HEK293 (cell line): ENCODE results near the gene SRSF2.

Experiments
- CTCF ChIA-PET: fragments of 350-600 bp; formaldehyde crosslinking; extraction: SDS; loops from one replicate; lab custom pipeline; 2021; ENCODE audit warnings: antibody characterized with exemption; lab: Yijun Ruan, JAX
- POLR2A ChIA-PET: fragments of 300-600 bp; formaldehyde crosslinking; extraction: SDS; loops from one replicate; lab custom pipeline; 2020; ENCODE audit warnings: antibody characterized with exemption, inconsistent platforms; lab: Yijun Ruan, JAX
- H3K27ac ChIP-seq: fragments of 200-500 bp; sonication (Bioruptor generic); 2 replicates; pipeline ENCODE4 v1.5.1; 2014; ENCODE audit warnings: low read depth, low read length, control low read depth, inconsistent platforms; ENCODE audit errors: extremely low read depth
- H3K36me3 ChIP-seq, 2 experiments: fragments of 200-500 bp in 1 of 2; sonication (Bioruptor generic) in 1 of 2; 1 replicate in 1 of 2; 2 replicates in 1 of 2; pipeline ENCODE4 v1.5.1; 2014 to 2017; ENCODE audit warnings: inconsistent platforms in 2 of 2, low read length in 2 of 2; ENCODE audit not compliant: control insufficient read depth in 2 of 2, insufficient read depth in 1 of 2
- H3K4me1 ChIP-seq: fragments of 200-500 bp; sonication (Bioruptor generic); 2 replicates; pipeline ENCODE4 v1.5.1; 2014; ENCODE audit warnings: mild to moderate bottlenecking, low read length, inconsistent platforms; ENCODE audit not compliant: control insufficient read depth, insufficient read depth
- H3K4me3 ChIP-seq: 2 replicates; pipeline ENCODE4 v1.5.1; 2011; ENCODE audit warnings: low read depth, mild to moderate bottlenecking, control low read depth, low read length, moderate library complexity
- H3K9me3 ChIP-seq: fragments of 200-500 bp; sonication (Bioruptor generic); 2 replicates; pipeline ENCODE4 v1.5.1; 2014; ENCODE audit warnings: low read depth, low read length, inconsistent platforms; ENCODE audit not compliant: control insufficient read depth, insufficient read depth
- BCL6B ChIP-seq: fragments of 450-650 bp; formaldehyde crosslinking; IDR thresholded peaks from 2 replicates; pipeline ENCODE4 v1.5.1; 2017; ENCODE audit warnings: missing biosample characterization, missing genetic modification characterization
- GFI1B ChIP-seq: fragments of 450-650 bp; formaldehyde crosslinking; IDR thresholded peaks from 2 replicates; pipeline ENCODE4 v1.5.1; 2016; ENCODE audit warnings: missing biosample characterization, missing genetic modification characterization
- GLI2 ChIP-seq: fragments of 450-650 bp; formaldehyde crosslinking; IDR thresholded peaks from 2 replicates; pipeline ENCODE4; 2017; ENCODE audit warnings: missing biosample characterization, missing genetic modification characterization, low read depth, borderline replicate concordance
- HOXA7 ChIP-seq: sonication (generic); formaldehyde crosslinking; IDR thresholded peaks from 2 replicates; pipeline ENCODE4 v1.8.1; 2022; ENCODE audit warnings: missing genetic modification reagents, borderline replicate concordance
- KLF1 ChIP-seq: fragments of 450-650 bp; formaldehyde crosslinking; IDR thresholded peaks from 2 replicates; pipeline ENCODE4 v1.5.1; 2016; ENCODE audit warnings: missing biosample characterization, missing genetic modification characterization
- SP2 ChIP-seq: fragments of 450-650 bp; formaldehyde crosslinking; IDR thresholded peaks from 2 replicates; pipeline ENCODE4 v1.5.1; 2016; ENCODE audit warnings: missing biosample characterization, missing genetic modification characterization
- WT1 ChIP-seq: fragments of 450-650 bp; formaldehyde crosslinking; IDR thresholded peaks from 2 replicates; pipeline ENCODE4 v1.5.1; 2016; ENCODE audit warnings: missing biosample characterization, missing genetic modification characterization
- ZBTB17 ChIP-seq: fragments of 450-650 bp; formaldehyde crosslinking; IDR thresholded peaks from 2 replicates; pipeline ENCODE4 v1.5.1; 2016; ENCODE audit warnings: missing biosample characterization, missing genetic modification characterization
- ZBTB6 ChIP-seq: fragments of 450-650 bp; formaldehyde crosslinking; IDR thresholded peaks from 2 replicates; pipeline ENCODE4 v1.5.1; 2017; ENCODE audit warnings: missing biosample characterization, missing genetic modification characterization
- ZBTB8A ChIP-seq: fragments of 450-650 bp; formaldehyde crosslinking; IDR thresholded peaks from 2 replicates; pipeline ENCODE4 v1.5.1; 2016; ENCODE audit warnings: missing biosample characterization, missing genetic modification characterization
- ZNF121 ChIP-seq: fragments of 450-650 bp; formaldehyde crosslinking; IDR thresholded peaks from 2 replicates; pipeline ENCODE4 v1.5.1; 2016; ENCODE audit warnings: missing biosample characterization, missing genetic modification characterization
- ZNF140 ChIP-seq: fragments of 450-650 bp; formaldehyde crosslinking; IDR thresholded peaks from 2 replicates; pipeline ENCODE4 v1.5.1; 2016; ENCODE audit warnings: missing biosample characterization, missing genetic modification characterization
- ZNF19 ChIP-seq: fragments of 450-650 bp; formaldehyde crosslinking; IDR thresholded peaks from 2 replicates; pipeline ENCODE4; 2016; ENCODE audit warnings: missing biosample characterization, missing genetic modification characterization, low read depth
- ZNF223 ChIP-seq: fragments of 450-650 bp; formaldehyde crosslinking; IDR thresholded peaks from 2 replicates; pipeline ENCODE4 v1.5.1; 2016; ENCODE audit warnings: missing biosample characterization, missing genetic modification characterization
- ZNF239 ChIP-seq: fragments of 450-650 bp; formaldehyde crosslinking; IDR thresholded peaks from 2 replicates; pipeline ENCODE4 v1.5.1; 2016; ENCODE audit warnings: missing biosample characterization, missing genetic modification characterization
- ZNF24 ChIP-seq: fragments of 450-650 bp; formaldehyde crosslinking; IDR thresholded peaks from 2 replicates; pipeline ENCODE4 v1.5.1; 2016; ENCODE audit warnings: missing biosample characterization, missing genetic modification characterization
- ZNF292 ChIP-seq: fragments of 450-650 bp; formaldehyde crosslinking; IDR thresholded peaks from 2 replicates; pipeline ENCODE4 v1.5.1; 2016; ENCODE audit warnings: low read depth, missing biosample characterization, missing genetic modification characterization, borderline replicate concordance
- ZNF394 ChIP-seq: fragments of 450-650 bp; formaldehyde crosslinking; IDR thresholded peaks from 2 replicates; pipeline ENCODE4 v1.5.1; 2016; ENCODE audit warnings: missing biosample characterization, missing genetic modification characterization, mild to moderate bottlenecking, moderate library complexity, borderline replicate concordance
- ZNF48 ChIP-seq: fragments of 450-650 bp; formaldehyde crosslinking; IDR thresholded peaks from 2 replicates; pipeline ENCODE4 v1.5.1; 2016; ENCODE audit warnings: missing biosample characterization, missing genetic modification characterization
- ZNF560 ChIP-seq: fragments of 450-650 bp; formaldehyde crosslinking; IDR thresholded peaks from 2 replicates; pipeline ENCODE4 v1.5.1; 2017; ENCODE audit warnings: missing biosample characterization, missing genetic modification characterization, borderline replicate concordance
- ZNF571 ChIP-seq: fragments of 450-650 bp; formaldehyde crosslinking; IDR thresholded peaks from 2 replicates; pipeline ENCODE4 v1.5.0; 2017; ENCODE audit warnings: missing biosample characterization, missing genetic modification characterization
- ZNF585B ChIP-seq: fragments of 450-650 bp; formaldehyde crosslinking; IDR thresholded peaks from 2 replicates; pipeline ENCODE4 v1.5.1; 2016; ENCODE audit warnings: missing biosample characterization, missing genetic modification characterization
- ZNF600 ChIP-seq: fragments of 450-650 bp; formaldehyde crosslinking; IDR thresholded peaks from 2 replicates; pipeline ENCODE4 v1.5.1; 2016; ENCODE audit warnings: missing biosample characterization, missing genetic modification characterization
- ZNF677 ChIP-seq: fragments of 450-650 bp; IDR thresholded peaks from 2 replicates; pipeline ENCODE4 v1.5.0; 2018; ENCODE audit warnings: missing biosample characterization, mild to moderate bottlenecking, missing genetic modification characterization, moderate library complexity
- ZNF692 ChIP-seq: fragments of 450-650 bp; formaldehyde crosslinking; IDR thresholded peaks from 2 replicates; pipeline ENCODE4 v1.5.1; 2016; ENCODE audit warnings: missing biosample characterization, missing genetic modification characterization
- ZNF701 ChIP-seq: fragments of 450-650 bp; formaldehyde crosslinking; IDR thresholded peaks from 2 replicates; pipeline ENCODE4 v1.5.1; 2016; ENCODE audit warnings: missing biosample characterization, missing genetic modification characterization
- ZNF704 ChIP-seq: fragments of 450-650 bp; formaldehyde crosslinking; IDR thresholded peaks from 2 replicates; pipeline ENCODE4 v1.5.1; 2016; ENCODE audit warnings: missing biosample characterization, missing genetic modification characterization
- ZNF747 ChIP-seq: fragments of 450-650 bp; formaldehyde crosslinking; IDR thresholded peaks from 2 replicates; pipeline ENCODE4 v1.5.1; 2016; ENCODE audit warnings: missing biosample characterization, missing genetic modification characterization
- ZNF768 ChIP-seq: fragments of 450-650 bp; formaldehyde crosslinking; IDR thresholded peaks from 2 replicates; pipeline ENCODE4 v1.5.1; 2018; ENCODE audit warnings: missing biosample characterization, mild to moderate bottlenecking, missing genetic modification characterization

The SRSF2 gene

GRCh38 chr17:76727745-76728456, 9.2 kb downstream of the SRSF2 start:
- ChIA-PET POLR2A (interaction anchor here (0.5 to 4.6 kb wide), 18 partner anchors 9 to 578 kb away, joined by 3 to 68 read pairs (median 4); partner anchors contain the start of genes MFSD11 and SRSF2), CTCF (interaction anchor here (0.6 to 8.7 kb wide), 10 partner anchors 7 to 526 kb away, joined by 3 to 68 read pairs (median 5); partner anchors contain the start of genes MGAT5B and MXRA7)
- H3K4me3 ChIP-seq = peak overlapping the region; percentile 93
- no peak for TF ChIP-seq ZNF704 (tag by site-specific recombination)
- peak; percentile 33; the same call in 1 of the 2 replicates for TF ChIP-seq SP2 (tag by site-specific recombination)
- TF ChIP-seq GFI1B (tag by site-specific recombination) = peak; percentile 79; the same call in 1 of the 2 replicates
- no peak for TF ChIP-seq ZNF223
- peak; percentile 98 for TF ChIP-seq ZBTB17
- no peak for TF ChIP-seq ZNF585B (tag by site-specific recombination)
- no peak for TF ChIP-seq ZNF768 (tag by site-specific recombination)
- 0 out of 2 replicates have a peak, but pooled peaks have one; percentile 41 for TF ChIP-seq ZNF600 (tag by site-specific recombination)
- TF ChIP-seq ZNF677 = no peak
- TF ChIP-seq ZNF292 (tag by site-specific recombination) = no peak
- TF ChIP-seq ZNF239 = no peak
- peak; percentile 42; the same call in 1 of the 2 replicates for TF ChIP-seq ZBTB8A (tag by site-specific recombination)
- peak; percentile 83 for TF ChIP-seq ZNF394
- TF ChIP-seq KLF1 (tag by site-specific recombination) = peak; percentile 37
- peak; percentile 8; the same call in 1 of the 2 replicates for TF ChIP-seq WT1
- peaks cover 38 to 54% of the 10 kb centered on the region in 2 experiments for H3K36me3 ChIP-seq
- H3K27ac ChIP-seq = peak overlapping the region; percentile 34; the same call in 1 of the 2 replicates
- peaks cover 7% of the 10 kb centered on the region for H3K4me1 ChIP-seq
- no peaks in the 10 kb centered on the region for H3K9me3 ChIP-seq

GRCh38 chr17:76726776-76727718, 10.1 kb downstream of the SRSF2 start, which contains the start of gene METTL23:
METTL23 (plus strand) TSS chr17:76726839; CDS start chr17:76729711, 2,872 bp downstream.
- Histone ChIP-seq H3K4me1 (peaks cover 7% of the 10 kb centered on the region), H3K27ac (peak within 1 kb of the TSS; percentile 97), H3K36me3 (peaks cover 37 to 52% of the 10 kb centered on the region in 2 experiments), H3K9me3 (no peaks in the 10 kb centered on the region), H3K4me3 (peak within 1 kb of the TSS; percentile 93)
- ChIA-PET POLR2A (interaction anchor here (0.5 to 4.6 kb wide), 17 partner anchors 9 to 170 kb away, joined by 3 to 68 read pairs (median 4); partner anchors contain the start of genes MFSD11 and SRSF2), CTCF (interaction anchor here (0.6 to 8.7 kb wide), 10 partner anchors 8 to 527 kb away, joined by 3 to 68 read pairs (median 5); partner anchors contain the start of genes MGAT5B and MXRA7)
- no peak for TF ChIP-seq ZNF19 (tag by site-specific recombination)
- 0 out of 2 replicates have a peak, but pooled peaks have one; percentile 32 for TF ChIP-seq ZNF692 (tag by site-specific recombination)
- TF ChIP-seq ZNF747 = no peak
- no peak for TF ChIP-seq ZNF48 (tag by site-specific recombination)
- no peak for TF ChIP-seq ZNF24 (tag by site-specific recombination)
- 0 out of 2 replicates have a peak, but pooled peaks have one; percentile 31 for TF ChIP-seq ZNF121 (tag by site-specific recombination)
- TF ChIP-seq ZNF571 (tag by site-specific recombination) = no peak
- no peak for TF ChIP-seq GFI1B (tag by site-specific recombination)
- TF ChIP-seq ZBTB8A (tag by site-specific recombination) = peak; percentile 97
- no peak for TF ChIP-seq ZNF140 (tag by site-specific recombination)
- no peak for TF ChIP-seq GLI2 (tag by site-specific recombination)
- TF ChIP-seq ZBTB6 (tag by site-specific recombination) = no peak
- TF ChIP-seq ZNF701 (tag by site-specific recombination) = no peak
- no peak for TF ChIP-seq ZNF560 (tag by site-specific recombination)
- no peak for TF ChIP-seq BCL6B
- no peak for TF ChIP-seq HOXA7 (CRISPR knock-in tag)
